PFSK-1 (cell line): ENCODE results near the gene TCEANC.

Experiments used
- FOXP2 ChIP-seq: optimal IDR thresholded peaks from 2 replicates; pipeline ENCODE3; 2011; ENCODE audit warnings: borderline replicate concordance, control low read depth, inconsistent platforms; ENCODE audit not compliant: insufficient read depth; ENCODE audit errors: extremely low read length, extremely low read depth
- POLR2AphosphoS5 ChIP-seq: IDR thresholded peaks from 2 replicates; pipeline ENCODE4 v1.6.1; 2012; ENCODE audit warnings: low read depth, mild to moderate bottlenecking, control low read depth, low read length, moderate library complexity
- SIN3A ChIP-seq: IDR thresholded peaks from 2 replicates; pipeline ENCODE4 v1.6.1; 2012; ENCODE audit warnings: mild to moderate bottlenecking, low read length, moderate library complexity, borderline replicate concordance; ENCODE audit not compliant: insufficient read depth
- TAF1 ChIP-seq: IDR thresholded peaks from 2 replicates; pipeline ENCODE4 v1.6.1; 2012; ENCODE audit warnings: low read length, control low read depth, borderline replicate concordance; ENCODE audit not compliant: insufficient read depth

DNA sequence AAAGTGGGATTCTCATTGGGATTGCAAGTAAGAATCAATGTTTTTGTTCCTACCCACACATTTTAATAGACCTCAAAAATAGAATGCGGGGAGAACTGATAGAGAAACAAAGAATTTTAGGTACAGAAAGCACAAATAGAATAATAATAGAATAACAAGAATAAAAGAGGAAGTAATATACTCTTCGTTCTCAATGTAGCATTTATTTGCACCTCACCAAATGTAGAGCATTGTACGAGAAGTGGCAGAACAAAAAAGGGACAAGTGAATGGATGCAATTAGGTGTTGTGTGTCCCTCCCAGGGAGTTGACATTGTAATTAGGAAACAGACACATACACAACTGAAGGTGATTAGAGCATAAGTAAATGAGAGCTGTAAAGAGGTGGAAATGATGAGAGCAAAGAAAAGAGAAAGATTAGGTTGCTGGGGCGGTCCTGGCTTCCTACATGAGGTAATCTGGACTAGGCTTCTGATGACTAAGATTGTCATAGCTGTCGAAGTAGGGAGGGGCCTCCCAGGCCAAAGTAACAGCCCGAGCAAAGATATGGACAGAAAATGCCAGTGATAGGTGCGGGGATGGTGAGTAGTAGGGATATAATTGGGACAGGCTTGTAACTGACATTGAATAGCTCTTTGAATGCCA lies 46.4 kb downstream of the TCEANC start:
- TF ChIP-seq SIN3A (no peak), POLR2AphosphoS5 (no peak), FOXP2 (no peak), TAF1 (no peak)
